ENCODE data around the gene TNNC2. TPM values are rescaled to one million over a fixed set of nuclear protein-coding genes. Genes with fewer than 3 reads are reported as not detected.

TNNC2 gene
- total RNA-seq, 4 donors from 2014 or later = 1.4 to 10.7 (median 2.6) TPM; not detected in 1

DNA sequence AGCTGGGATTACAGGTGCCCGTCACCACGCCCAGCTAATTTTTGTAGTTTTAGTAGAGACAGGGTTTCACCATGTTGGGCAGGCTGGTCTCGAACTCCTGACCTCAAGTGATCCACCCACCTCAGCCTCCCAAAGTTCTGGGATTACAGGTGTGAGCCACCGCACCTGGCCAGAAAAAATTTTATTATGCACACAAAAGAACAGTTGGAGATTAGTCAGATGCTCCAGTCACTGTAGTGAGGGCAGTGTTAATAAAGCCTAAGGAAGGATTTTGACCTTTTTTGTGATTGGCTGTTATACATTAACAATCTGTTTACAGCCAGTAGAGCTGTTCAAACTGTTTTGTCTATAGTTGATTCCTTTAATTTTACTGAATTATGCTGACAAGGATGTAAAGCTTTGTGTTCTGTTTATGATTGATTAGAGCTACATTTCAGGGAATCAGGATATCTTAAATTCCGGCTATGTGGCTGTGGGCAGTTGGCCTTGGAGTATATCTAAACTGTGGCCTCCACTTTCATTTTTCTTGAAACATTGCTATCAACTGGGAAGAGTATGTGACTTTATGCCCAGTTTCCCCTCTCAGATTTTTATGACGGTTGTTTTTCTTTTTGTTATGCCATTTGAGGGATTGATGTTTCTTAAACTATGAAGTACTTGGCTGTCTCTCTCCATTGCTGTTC is 40.2 kb upstream of the TNNC2 start:
- H3K4me3 ChIP-seq (ENCODE audit: low read depth, poor library complexity, severe bottlenecking) = no peak overlapping the region
- no peak for DNase-seq (ENCODE audit: low spot score in 2 of 2)
- WGBS, 2 donors = 88% methylated on average over 6 of the region's 6 CpGs
- TF ChIP-seq POLR2A (IDR thresholded peaks at IDR 0.05) (no peak), CTCF (IDR thresholded peaks at IDR 0.05) (no peak)
- intact Hi-C loops (cut with DNase I; ENCODE audit: low total_unique reads) = no loop called here

DNA sequence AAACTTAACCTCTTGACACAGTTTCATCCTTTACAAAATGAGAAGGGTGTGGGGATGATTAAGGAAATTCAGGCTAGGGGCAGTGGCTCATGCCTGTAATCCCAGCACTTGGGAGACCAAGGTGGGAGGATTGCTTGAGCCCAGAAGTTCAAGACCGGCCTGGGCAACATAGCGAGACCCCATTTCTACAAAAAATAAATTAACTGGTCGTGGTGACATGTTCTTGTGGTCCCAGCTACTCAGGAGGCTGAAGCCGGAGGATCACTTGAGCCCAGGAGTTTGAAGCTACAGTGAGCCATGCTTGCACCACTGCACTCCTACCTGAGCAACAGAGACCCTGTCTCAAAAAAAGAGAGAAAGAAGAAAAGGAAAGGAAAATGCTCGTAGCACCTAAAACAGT is 39.3 kb upstream of the TNNC2 start:
- no peak overlapping the region for H3K4me3 ChIP-seq (ENCODE audit: low read depth, poor library complexity, severe bottlenecking)
- 88 to 96% methylated on average over 5 of the region's 5 CpGs for WGBS, 2 donors
- TF ChIP-seq CTCF (IDR thresholded peaks at IDR 0.05) (no peak), POLR2A (IDR thresholded peaks at IDR 0.05) (no peak)
- intact Hi-C loops (cut with DNase I; ENCODE audit: low total_unique reads) = no loop called here
- no peak for DNase-seq (ENCODE audit: low spot score in 2 of 2)

DNA sequence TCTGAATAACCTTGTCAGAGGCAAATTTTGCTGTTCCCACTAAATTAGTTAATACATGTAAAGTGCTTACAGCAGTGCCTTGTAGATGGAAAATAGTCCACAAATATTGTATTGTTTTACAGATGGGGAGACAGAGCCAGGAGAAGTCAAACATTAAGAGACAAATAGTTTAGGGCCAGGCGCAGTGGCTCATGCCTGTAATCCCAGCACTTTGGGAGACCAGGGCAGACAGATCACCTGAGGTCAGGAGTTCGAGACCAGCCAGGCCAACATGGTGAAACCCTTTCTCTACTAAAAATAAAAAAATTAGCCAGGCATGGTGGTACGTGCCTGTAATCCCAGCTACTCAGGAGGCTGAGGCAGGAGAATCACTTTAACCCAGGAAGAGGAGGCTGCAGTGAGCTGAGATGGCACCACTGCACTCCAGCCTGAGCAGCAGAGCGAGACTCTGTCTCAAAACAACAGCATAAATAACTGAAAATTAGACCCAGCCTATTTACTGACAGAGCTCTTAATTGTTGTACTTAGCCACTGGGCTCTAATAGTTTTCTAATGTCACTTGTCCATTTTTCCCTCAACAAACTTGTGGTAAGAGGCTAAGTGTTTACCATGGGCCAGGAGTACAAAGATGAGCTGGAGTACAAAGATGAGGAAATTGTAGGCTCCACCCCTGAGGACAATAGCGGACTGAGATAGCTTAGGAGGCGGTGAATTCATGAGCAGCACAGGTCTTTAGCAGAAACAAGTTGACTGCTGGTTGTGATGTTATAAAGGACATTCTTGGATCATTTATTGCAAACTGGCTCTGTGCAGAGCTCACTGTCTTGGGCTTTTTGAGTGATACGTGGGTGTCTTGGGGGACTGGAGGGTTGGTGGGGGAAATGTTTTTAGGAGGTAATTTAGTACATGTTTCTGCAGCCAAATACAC is 36.7 kb upstream of the TNNC2 start:
- intact Hi-C loops (cut with DNase I; ENCODE audit: low total_unique reads) = no loop called here
- H3K4me3 ChIP-seq (ENCODE audit: low read depth, poor library complexity, severe bottlenecking) = no peak overlapping the region
- DNase-seq (ENCODE audit: low spot score in 2 of 2) = no peak
- WGBS, 2 donors = 83 to 88% methylated on average over 7 of the region's 7 CpGs
- no peak for TF ChIP-seq POLR2A (IDR thresholded peaks at IDR 0.05)
- TF ChIP-seq CTCF (IDR thresholded peaks at IDR 0.05) = no peak

GRCh38 chr20:45861221-45862075 is 34.3 kb upstream of the TNNC2 start:
- WGBS, 2 donors = 91 to 96% methylated on average over 7 of the region's 7 CpGs
- intact Hi-C loops (cut with DNase I; ENCODE audit: low total_unique reads) = no loop called here
- no peak for DNase-seq (ENCODE audit: low spot score in 2 of 2)
- TF ChIP-seq POLR2A (IDR thresholded peaks at IDR 0.05) = no peak
- no peak for TF ChIP-seq CTCF (IDR thresholded peaks at IDR 0.05)
- no peak overlapping the region for H3K4me3 ChIP-seq (ENCODE audit: low read depth, poor library complexity, severe bottlenecking)

GRCh38 chr20:45860560-45861220 is 33.6 kb upstream of the TNNC2 start:
- no peak overlapping the region for H3K4me3 ChIP-seq (ENCODE audit: low read depth, poor library complexity, severe bottlenecking)
- intact Hi-C loops (cut with DNase I; ENCODE audit: low total_unique reads) = no loop called here
- DNase-seq (ENCODE audit: low spot score in 2 of 2) = no peak
- 74 to 75% methylated on average over 7 of the region's 7 CpGs for WGBS, 2 donors
- TF ChIP-seq POLR2A (IDR thresholded peaks at IDR 0.05) (no peak), CTCF (IDR thresholded peaks at IDR 0.05) (no peak)

Data from lower leg skin (tissue), 4 donors.